HEK293 (cell line): Measurements from ENCODE around the gene MACROD1.
A peak's percentile ranks its signal among the peaks of the same experiment; 100 is the strongest.

ENCODE experiments used
- CTCF ChIA-PET: fragments of 350-600 bp; formaldehyde crosslinking; extraction: SDS; loops from one replicate; lab custom pipeline; 2021; ENCODE audit warnings: antibody characterized with exemption; lab: Yijun Ruan, JAX
- POLR2A ChIA-PET: fragments of 300-600 bp; formaldehyde crosslinking; extraction: SDS; loops from one replicate; lab custom pipeline; 2020; ENCODE audit warnings: antibody characterized with exemption, inconsistent platforms; lab: Yijun Ruan, JAX
- H3K27ac ChIP-seq: fragments of 200-500 bp; sonication (Bioruptor generic); 2 replicates; pipeline ENCODE4 v1.5.1; 2014; ENCODE audit warnings: low read depth, low read length, control low read depth, inconsistent platforms; ENCODE audit errors: extremely low read depth
- H3K36me3 ChIP-seq, 2 experiments: fragments of 200-500 bp in 1 of 2; sonication (Bioruptor generic) in 1 of 2; 1 replicate in 1 of 2; 2 replicates in 1 of 2; pipeline ENCODE4 v1.5.1; 2014 to 2017; ENCODE audit warnings: inconsistent platforms in 2 of 2, low read length in 2 of 2; ENCODE audit not compliant: control insufficient read depth in 2 of 2, insufficient read depth in 1 of 2
- H3K4me1 ChIP-seq: fragments of 200-500 bp; sonication (Bioruptor generic); 2 replicates; pipeline ENCODE4 v1.5.1; 2014; ENCODE audit warnings: mild to moderate bottlenecking, low read length, inconsistent platforms; ENCODE audit not compliant: control insufficient read depth, insufficient read depth
- H3K4me3 ChIP-seq: 2 replicates; pipeline ENCODE4 v1.5.1; 2011; ENCODE audit warnings: low read depth, mild to moderate bottlenecking, control low read depth, low read length, moderate library complexity
- H3K9me3 ChIP-seq: fragments of 200-500 bp; sonication (Bioruptor generic); 2 replicates; pipeline ENCODE4 v1.5.1; 2014; ENCODE audit warnings: low read depth, low read length, inconsistent platforms; ENCODE audit not compliant: control insufficient read depth, insufficient read depth
- EGR2 ChIP-seq: fragments of 450-650 bp; formaldehyde crosslinking; IDR thresholded peaks from 2 replicates; pipeline ENCODE4 v1.5.1; 2016; ENCODE audit warnings: low read depth, missing biosample characterization, missing genetic modification characterization
- KLF10 ChIP-seq: fragments of 450-650 bp; IDR thresholded peaks from 2 replicates; pipeline ENCODE4 v1.5.1; 2018; ENCODE audit warnings: missing biosample characterization, mild to moderate bottlenecking, missing genetic modification characterization
- PRDM10 ChIP-seq: fragments of 450-650 bp; formaldehyde crosslinking; IDR thresholded peaks from 2 replicates; pipeline ENCODE4 v1.5.1; 2016; ENCODE audit warnings: missing biosample characterization, missing genetic modification characterization
- SP7 ChIP-seq: fragments of 450-650 bp; formaldehyde crosslinking; IDR thresholded peaks from 2 replicates; pipeline ENCODE4 v1.5.1; 2016; ENCODE audit warnings: missing biosample characterization, missing genetic modification characterization
- ZBTB17 ChIP-seq: fragments of 450-650 bp; formaldehyde crosslinking; IDR thresholded peaks from 2 replicates; pipeline ENCODE4 v1.5.1; 2016; ENCODE audit warnings: missing biosample characterization, missing genetic modification characterization
- ZFHX2 ChIP-seq: fragments of 450-650 bp; formaldehyde crosslinking; conservative IDR thresholded peaks from 2 replicates; pipeline ENCODE4 v1.5.1; 2016; ENCODE audit warnings: missing biosample characterization, missing genetic modification characterization
- ZNF19 ChIP-seq: fragments of 450-650 bp; formaldehyde crosslinking; IDR thresholded peaks from 2 replicates; pipeline ENCODE4; 2016; ENCODE audit warnings: missing biosample characterization, missing genetic modification characterization, low read depth
- ZNF366 ChIP-seq: fragments of 450-650 bp; formaldehyde crosslinking; conservative IDR thresholded peaks from 2 replicates; pipeline ENCODE4 v1.5.1; 2016; ENCODE audit warnings: missing biosample characterization, missing genetic modification characterization
- ZNF501 ChIP-seq: fragments of 450-650 bp; formaldehyde crosslinking; IDR thresholded peaks from 2 replicates; pipeline ENCODE4 v1.5.1; 2016; ENCODE audit warnings: missing biosample characterization, missing genetic modification characterization
- ZNF645 ChIP-seq: fragments of 450-650 bp; formaldehyde crosslinking; IDR thresholded peaks from 2 replicates; pipeline ENCODE4; 2016; ENCODE audit warnings: missing biosample characterization, missing genetic modification characterization
- ZNF704 ChIP-seq: fragments of 450-650 bp; formaldehyde crosslinking; IDR thresholded peaks from 2 replicates; pipeline ENCODE4 v1.5.1; 2016; ENCODE audit warnings: missing biosample characterization, missing genetic modification characterization
- ZNF707 ChIP-seq: fragments of 450-650 bp; formaldehyde crosslinking; IDR thresholded peaks from 2 replicates; pipeline ENCODE4 v1.5.1; 2016; ENCODE audit warnings: missing biosample characterization, missing genetic modification characterization
- ZNF843 ChIP-seq: fragments of 450-650 bp; formaldehyde crosslinking; IDR thresholded peaks from 2 replicates; pipeline ENCODE4 v1.5.1; 2016; ENCODE audit warnings: missing biosample characterization, missing genetic modification characterization
- ZSCAN23 ChIP-seq: fragments of 450-650 bp; formaldehyde crosslinking; IDR thresholded peaks from 2 replicates; pipeline ENCODE4 v1.5.1; 2016; ENCODE audit warnings: missing biosample characterization, missing genetic modification characterization
- ZSCAN30 ChIP-seq: fragments of 450-650 bp; IDR thresholded peaks from 2 replicates; pipeline ENCODE4 v1.5.1; 2018; ENCODE audit warnings: missing biosample characterization, mild to moderate bottlenecking, missing genetic modification characterization, moderate library complexity

MACROD1 gene

GRCh38 chr11:64100360-64100759 lies 65.6 kb downstream of the MACROD1 start (continued):
- no peak for TF ChIP-seq ZNF645 (tag by site-specific recombination)
- TF ChIP-seq ZNF501: no peak

- CTCF ChIA-PET: interaction anchor here (1.1 kb wide), 1 partner anchor 10 kb away, joined by 4 read pairs; no protein-coding TSS in a partner anchor
- Histone ChIP-seq H3K36me3 (no peaks in the 10 kb centered on the region), H3K9me3 (no peaks in the 10 kb centered on the region), H3K27ac (no peak overlapping the region), H3K4me1 (no peaks in the 10 kb centered on the region), H3K4me3 (no peak overlapping the region)
- POLR2A ChIA-PET: no interaction called here
- TF ChIP-seq ZBTB17 (tag by site-specific recombination) (peak; percentile 96), ZNF366 (tag by site-specific recombination) (peak; percentile 100), SP7 (tag by site-specific recombination) (no peak)
Observed at GRCh38 chr11:64099436-64099835, 66.5 kb downstream of the MACROD1 start.

- ChIA-PET CTCF (no interaction called here), POLR2A (interaction anchor here (0.5 to 0.6 kb wide), 2 partner anchors 68 to 618 kb away, joined by 4 to 7 read pairs; no protein-coding TSS in a partner anchor)
- TF ChIP-seq ZSCAN23 (no peak), ZSCAN30 (tag by site-specific recombination) (no peak), KLF10 (tag by site-specific recombination) (no peak), ZNF704 (tag by site-specific recombination) (no peak), ZNF707 (no peak), ZNF843 (tag by site-specific recombination) (no peak)
- Histone ChIP-seq H3K27ac (no peak overlapping the region), H3K4me3 (no peak overlapping the region), H3K4me1 (no peaks in the 10 kb centered on the region), H3K9me3 (no peaks in the 10 kb centered on the region), H3K36me3 (no peaks in the 10 kb centered on the region)
Observed at GRCh38 chr11:64098318-64098831, 67.5 kb downstream of the MACROD1 start.

GRCh38 chr11:64097468-64098317 lies 68.2 kb downstream of the MACROD1 start:
- no peaks in the 10 kb centered on the region for H3K9me3 ChIP-seq
- CTCF ChIA-PET: interaction anchor here (0.7 kb wide), 1 partner anchor 1457 kb away, joined by 3 read pairs; no protein-coding TSS in a partner anchor
- POLR2A ChIA-PET: no interaction called here
- TF ChIP-seq ZNF19 (tag by site-specific recombination) (no peak), PRDM10 (tag by site-specific recombination) (no peak), EGR2 (tag by site-specific recombination) (peak; percentile 39; the same call in 1 of the 2 replicates), ZFHX2 (tag by site-specific recombination) (peak; percentile 54)
- no peak overlapping the region for H3K4me3 ChIP-seq
- H3K27ac ChIP-seq: no peak overlapping the region
- H3K4me1 ChIP-seq: no peaks in the 10 kb centered on the region
- no peaks in the 10 kb centered on the region for H3K36me3 ChIP-seq
